Stomach (tissue), 9 donors: ENCODE measurements around the gene LSAMP. TPM values are rescaled to one million over a fixed set of nuclear protein-coding genes. Genes with fewer than 3 reads are reported as not detected.

Source experiments
- DNase-seq, 2 donors: peaks; one replicate each; pipeline versions ENCODE4 v3.0.0 to v3.0.0-alpha.2; 2013 to 2019
- H3K27ac ChIP-seq, 5 donors: fragments of 200-600 bp in 4 of 5; sonication (generic) in 4 of 5; one replicate each; pipeline ENCODE4 v1.5.1; 2013 to 2019; ENCODE audit warnings: mild to moderate bottlenecking in 1 of 5, moderate library complexity in 1 of 5
- H3K27me3 ChIP-seq, 3 donors: fragments of 200-600 bp; sonication (generic); one replicate each; pipeline ENCODE4 v1.5.1; 2017 to 2019; ENCODE audit warnings: mixed run types in 1 of 3
- H3K36me3 ChIP-seq, 4 donors: fragments of 200-600 bp; sonication (generic); 1 replicate in 3 of 4; 2 replicates in 1 of 4; pipeline ENCODE4 v1.5.1; 2016 to 2019
- H3K4me1 ChIP-seq, 4 donors: fragments of 200-600 bp; sonication (generic); one replicate each; pipeline ENCODE4 v1.5.1; 2016 to 2019
- H3K4me3 ChIP-seq, 4 donors: fragments of 200-600 bp; sonication (generic) in 3 of 4; one replicate each; pipeline ENCODE4 v1.5.1; 2016 to 2019; ENCODE audit warnings: mild to moderate bottlenecking in 1 of 4
- H3K9me3 ChIP-seq, 4 donors: fragments of 200-600 bp; sonication (generic); one replicate each; pipeline ENCODE4 v1.5.1; 2016 to 2019
- CTCF ChIP-seq, 7 experiments: fragments of 450-650 bp in 4 of 7; fragments of 200-600 bp in 3 of 7; sonication (generic) in 3 of 7; IDR thresholded peaks; one replicate each; pipeline ENCODE4 v1.5.1; 2016 to 2019; ENCODE audit warnings: antibody characterized with exemption in 7 of 7, control low read depth in 2 of 7, mild to moderate bottlenecking in 1 of 7
- EP300 ChIP-seq: sonication (generic); formaldehyde crosslinking; IDR thresholded peaks from one replicate; pipeline ENCODE4 v1.6.1; 2017; ENCODE audit warnings: antibody characterized with exemption
- POLR2A ChIP-seq, 4 donors: fragments of 450-650 bp; IDR thresholded peaks; one replicate each; pipeline ENCODE4 v1.6.1; 2016; ENCODE audit warnings: antibody characterized with exemption in 4 of 4, control low read depth in 2 of 4, mild to moderate bottlenecking in 1 of 4, moderate library complexity in 1 of 4
- POLR2AphosphoS5 ChIP-seq, 3 donors: sonication (generic); formaldehyde crosslinking; IDR thresholded peaks; one replicate each; pipeline ENCODE4 v1.6.1; 2016; ENCODE audit warnings: antibody characterized with exemption in 3 of 3
- WGBS, 5 donors: extraction: QIAGEN DNeasy Blood & Tissue Kit in 3 of 5; methylation state at CpG; one replicate each; pipeline versions ENCODE4 v1.1.5 to v1.1.7; 2013 to 2018; 5-methylcytosine and 5-hydroxymethylcytosine counted together
- intact Hi-C: fragments of 100-400 bp; cut with DNase I; formaldehyde crosslinking; loops from one replicate; pipeline ENCODE4 v1.15.1; 2023; ENCODE audit warnings: low total_unique reads
- polyA plus RNA-seq, 3 donors: library from polyadenylated mRNA; stranded (reverse); fragments of 200-250 nt; gene quantifications; one replicate each; pipeline ENCODE4 v1.2.3, GENCODE V29; 2013
- total RNA-seq, 5 donors: library from RNA; depleted of rRNA; stranded (reverse); fragments of >200 nt; gene quantifications; one replicate each; pipeline versions ENCODE4 v1.1.0 to v1.2.3, GENCODE V29; 2014 to 2016
- donor health status: healthy with polysubstance abuse.
- donor health status: Bipolar disorder and iron deficiency.
- donor health status: healthy.

The LSAMP gene
- total and polyA plus RNA-seq, 8 donors = 1.1 to 20.7 (median 1.7) TPM

- no peak for TF ChIP-seq POLR2A (IDR thresholded peaks at IDR 0.05)
- TF ChIP-seq CTCF (IDR thresholded peaks at IDR 0.05) = no peak
- TF ChIP-seq POLR2AphosphoS5 (IDR thresholded peaks at IDR 0.05) = no peak
- no peak for TF ChIP-seq EP300
- 48 to 68% (median 55%) methylated on average over 4 of the region's 4 CpGs for WGBS, 5 donors
- H3K4me1 ChIP-seq = no peaks in the 10 kb centered on the region
- DNase-seq = no peak
- intact Hi-C loops = no loop called here
- H3K36me3 ChIP-seq = no peaks in the 10 kb centered on the region
- H3K27ac ChIP-seq = no peak overlapping the region
- H3K4me3 ChIP-seq = no peak overlapping the region
- no peaks in the 10 kb centered on the region for H3K27me3 ChIP-seq
- H3K9me3 ChIP-seq = no peaks in the 10 kb centered on the region
Measured at GRCh38 chr3:116233711-116234357, 211.5 kb downstream of the LSAMP start.

GRCh38 chr3:116230431-116231020 is 214.8 kb downstream of the LSAMP start:
- WGBS, 5 donors = 67 to 75% (median 71%) methylated on average over 5 of the region's 5 CpGs
- Histone ChIP-seq H3K9me3 (no peaks in the 10 kb centered on the region), H3K4me1 (no peaks in the 10 kb centered on the region), H3K27me3 (no peaks in the 10 kb centered on the region), H3K27ac (no peak overlapping the region), H3K4me3 (no peak overlapping the region), H3K36me3 (no peaks in the 10 kb centered on the region)
- no peak for TF ChIP-seq CTCF (IDR thresholded peaks at IDR 0.05)
- TF ChIP-seq POLR2A (IDR thresholded peaks at IDR 0.05) = no peak
- TF ChIP-seq POLR2AphosphoS5 (IDR thresholded peaks at IDR 0.05) = no peak
- no peak for TF ChIP-seq EP300
- DNase-seq = no peak
- intact Hi-C loops = no loop called here

GRCh38 chr3:116226266-116226665 is 219.0 kb downstream of the LSAMP start:
- TF ChIP-seq CTCF (IDR thresholded peaks at IDR 0.05) = no peak
- no peak for TF ChIP-seq EP300
- TF ChIP-seq POLR2A (IDR thresholded peaks at IDR 0.05) = no peak
- H3K4me3 ChIP-seq = no peak overlapping the region
- 59 to 71% (median 66%) methylated on average over 1 of the region's 1 CpG for WGBS, 5 donors

GRCh38 chr3:116216761-116217160 is 228.5 kb downstream of the LSAMP start:
- DNase-seq = no peak
- Histone ChIP-seq H3K4me1 (no peaks in the 10 kb centered on the region), H3K27me3 (no peaks in the 10 kb centered on the region), H3K9me3 (no peaks in the 10 kb centered on the region), H3K4me3 (no peak overlapping the region), H3K27ac (no peak overlapping the region), H3K36me3 (no peaks in the 10 kb centered on the region)
- intact Hi-C loops = no loop called here
- TF ChIP-seq POLR2A (IDR thresholded peaks at IDR 0.05) = no peak
- no peak for TF ChIP-seq EP300
- TF ChIP-seq POLR2AphosphoS5 (IDR thresholded peaks at IDR 0.05) = no peak
- no peak for TF ChIP-seq CTCF (IDR thresholded peaks at IDR 0.05)
- WGBS, 5 donors = 55 to 74% (median 65%) methylated on average over 4 of the region's 4 CpGs

More at GRCh38 chr3:116226266-116226665, 219.0 kb downstream of the LSAMP start:
- no peaks in the 10 kb centered on the region for H3K9me3 ChIP-seq
- DNase-seq = no peak
- no peaks in the 10 kb centered on the region for H3K4me1 ChIP-seq
- H3K27ac ChIP-seq = no peak overlapping the region
- intact Hi-C loops = no loop called here
- H3K27me3 ChIP-seq = no peaks in the 10 kb centered on the region
- no peaks in the 10 kb centered on the region for H3K36me3 ChIP-seq
